Peyer's patch (tissue), 4 donors: ENCODE results near the gene CRTC1.

Source experiments
- POLR2A ChIP-seq, 2 donors: fragments of 450-650 bp; IDR thresholded peaks; one replicate each; pipeline ENCODE4 v1.5.1; 2017; ENCODE audit warnings: antibody characterized with exemption in 2 of 2, mild to moderate bottlenecking in 2 of 2, moderate library complexity in 2 of 2
- TF ChIP-seq, protein P1 (sequence below), 6 experiments: fragments of 450-650 bp in 4 of 6; fragments of 200-600 bp in 2 of 6; sonication (generic) in 1 of 6; IDR thresholded peaks; one replicate each; pipeline ENCODE4 v1.5.1; 2017 to 2019; ENCODE audit warnings: antibody characterized with exemption in 6 of 6, mild to moderate bottlenecking in 3 of 6, moderate library complexity in 1 of 6

DNA sequence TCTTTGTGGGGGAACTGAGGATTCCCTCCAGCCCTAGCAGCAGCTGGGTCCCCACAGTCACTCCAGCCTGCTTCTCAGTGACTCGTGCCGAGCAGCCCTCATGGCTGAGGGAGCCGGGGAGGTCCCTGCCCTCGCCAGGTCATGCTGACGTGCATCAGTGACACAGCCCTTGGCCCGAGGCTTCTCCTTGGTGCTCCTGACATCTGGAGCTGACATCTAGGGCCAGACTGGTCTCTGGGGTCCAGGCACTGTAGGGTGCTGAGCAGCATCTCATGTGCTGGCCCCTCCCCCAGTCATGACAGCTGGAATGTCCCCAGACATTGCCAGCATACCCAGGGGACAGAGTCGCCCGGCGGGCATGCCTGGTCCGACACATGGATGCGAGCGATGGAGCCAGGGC, 93.3 kb downstream of the CRTC1 start:
- TF ChIP-seq, protein P1, sequence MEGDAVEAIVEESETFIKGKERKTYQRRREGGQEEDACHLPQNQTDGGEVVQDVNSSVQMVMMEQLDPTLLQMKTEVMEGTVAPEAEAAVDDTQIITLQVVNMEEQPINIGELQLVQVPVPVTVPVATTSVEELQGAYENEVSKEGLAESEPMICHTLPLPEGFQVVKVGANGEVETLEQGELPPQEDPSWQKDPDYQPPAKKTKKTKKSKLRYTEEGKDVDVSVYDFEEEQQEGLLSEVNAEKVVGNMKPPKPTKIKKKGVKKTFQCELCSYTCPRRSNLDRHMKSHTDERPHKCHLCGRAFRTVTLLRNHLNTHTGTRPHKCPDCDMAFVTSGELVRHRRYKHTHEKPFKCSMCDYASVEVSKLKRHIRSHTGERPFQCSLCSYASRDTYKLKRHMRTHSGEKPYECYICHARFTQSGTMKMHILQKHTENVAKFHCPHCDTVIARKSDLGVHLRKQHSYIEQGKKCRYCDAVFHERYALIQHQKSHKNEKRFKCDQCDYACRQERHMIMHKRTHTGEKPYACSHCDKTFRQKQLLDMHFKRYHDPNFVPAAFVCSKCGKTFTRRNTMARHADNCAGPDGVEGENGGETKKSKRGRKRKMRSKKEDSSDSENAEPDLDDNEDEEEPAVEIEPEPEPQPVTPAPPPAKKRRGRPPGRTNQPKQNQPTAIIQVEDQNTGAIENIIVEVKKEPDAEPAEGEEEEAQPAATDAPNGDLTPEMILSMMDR (IDR thresholded peaks at IDR 0.05), result no peak
- TF ChIP-seq POLR2A (IDR thresholded peaks at IDR 0.05), result no peak
